IMR-90 (cell line): ENCODE results near the gene MMP24. TPM values are rescaled to one million over a fixed set of nuclear protein-coding genes. Genes with fewer than 3 reads are reported as not detected.

Source experiments
- ATAC-seq: fragments of 200-7000 bp; cut with Tn5 transposase; 2 replicates; pipeline ENCODE4 v1.9.1; 2020; ENCODE audit warnings: low read depth, mild to moderate bottlenecking, moderate library complexity
- BruUV-seq: library from RNA; stranded (reverse); fragments of 400-500 nt; replicated peaks from 2 replicates; lab custom pipeline; 2021; lab: Mats Ljungman, UMichigan
- CTCF ChIA-PET: fragments of 300-600 bp; formaldehyde crosslinking; extraction: SDS; loops from one replicate; lab custom pipeline; 2021; ENCODE audit warnings: antibody characterized with exemption; lab: Yijun Ruan, JAX
- POLR2A ChIA-PET: fragments of 300-600 bp; sonication (Branson Sonifier 250); formaldehyde crosslinking; loops from one replicate; lab custom pipeline; 2022; ENCODE audit warnings: antibody characterized with exemption; ENCODE audit not compliant: unreplicated experiment; lab: Charles Lee
- DNase-seq: peaks from one replicate; pipeline ENCODE4 v3.0.0; 2013
- H2AFZ ChIP-seq: replicated peaks from 2 replicates; pipeline ENCODE3; 2013; ENCODE audit warnings: low read length, mild to moderate bottlenecking; ENCODE audit not compliant: poor library complexity
- H2AK5ac ChIP-seq: 2 replicates; pipeline ENCODE4 v1.6.1; 2013; ENCODE audit warnings: low read depth, low read length, inconsistent platforms
- H2AK9ac ChIP-seq: replicated peaks from 2 replicates; pipeline ENCODE3; 2013; ENCODE audit warnings: mild to moderate bottlenecking, low read depth, low read length, moderate library complexity; ENCODE audit not compliant: poor library complexity
- H2BK120ac ChIP-seq: 2 replicates; pipeline ENCODE4 v1.6.1; 2013; ENCODE audit warnings: low read depth, low read length, inconsistent platforms
- H2BK15ac ChIP-seq: 3 replicates; pipeline ENCODE4 v1.6.1; 2013; ENCODE audit warnings: low read depth, low read length, inconsistent platforms
- H2BK20ac ChIP-seq: 2 replicates; pipeline ENCODE4 v1.6.1; 2013; ENCODE audit warnings: low read depth, mild to moderate bottlenecking, inconsistent platforms, low read length, moderate library complexity
- H2BK5ac ChIP-seq: 2 replicates; pipeline ENCODE4 v1.6.1; 2013; ENCODE audit warnings: mild to moderate bottlenecking, low read depth, low read length, inconsistent platforms; ENCODE audit not compliant: poor library complexity, severe bottlenecking
- H3K14ac ChIP-seq: replicated peaks from 2 replicates; pipeline ENCODE4 v1.6.1; 2013; ENCODE audit warnings: low read depth, low read length, inconsistent platforms
- H3K18ac ChIP-seq: 2 replicates; pipeline ENCODE4 v1.6.1; 2013; ENCODE audit warnings: low read depth, low read length, control low read depth
- H3K23ac ChIP-seq: 2 replicates; pipeline ENCODE4 v1.6.1; 2013; ENCODE audit warnings: low read depth, low read length, inconsistent platforms
- H3K27ac ChIP-seq: 2 replicates; pipeline ENCODE4 v1.5.1; 2013; ENCODE audit warnings: mild to moderate bottlenecking, control low read depth, low read length; ENCODE audit not compliant: insufficient read depth
- H3K27me3 ChIP-seq: 2 replicates; pipeline ENCODE4 v1.6.1; 2013; ENCODE audit warnings: low read length; ENCODE audit not compliant: control insufficient read depth, insufficient read depth
- H3K36me3 ChIP-seq: 2 replicates; pipeline ENCODE4 v1.6.1; 2013; ENCODE audit warnings: low read length, mixed read lengths; ENCODE audit not compliant: control insufficient read depth, insufficient read depth
- H3K4ac ChIP-seq: 2 replicates; pipeline ENCODE4 v1.6.1; 2013; ENCODE audit warnings: low read depth, low read length, inconsistent platforms
- H3K4me1 ChIP-seq: 2 replicates; pipeline ENCODE4 v1.6.1; 2013; ENCODE audit warnings: low read length, mixed read lengths; ENCODE audit not compliant: control insufficient read depth, insufficient read depth
- H3K4me2 ChIP-seq: 2 replicates; pipeline ENCODE4 v1.6.1; 2013; ENCODE audit warnings: low read depth, mild to moderate bottlenecking, control low read depth, low read length, moderate library complexity
- H3K4me3 ChIP-seq: 2 replicates; pipeline ENCODE4 v1.5.1; 2013; ENCODE audit warnings: low read depth, mild to moderate bottlenecking, control low read depth, low read length, moderate library complexity; ENCODE audit not compliant: insufficient read depth
- H3K56ac ChIP-seq: 2 replicates; pipeline ENCODE4 v1.6.1; 2013; ENCODE audit warnings: low read length, inconsistent platforms; ENCODE audit not compliant: insufficient read depth; ENCODE audit errors: extremely low read depth
- H3K79me1 ChIP-seq, 2 experiments: 2 replicates each; pipeline ENCODE4 v1.6.1; 2013; ENCODE audit warnings: low read length in 2 of 2, inconsistent platforms in 1 of 2, low read depth in 1 of 2
- H3K9ac ChIP-seq: 2 replicates; pipeline ENCODE4 v1.6.1; 2013; ENCODE audit warnings: low read depth, low read length, control low read depth
- H3K9me1 ChIP-seq: 2 replicates; pipeline ENCODE4 v1.6.1; 2013; ENCODE audit warnings: low read length, inconsistent platforms; ENCODE audit not compliant: insufficient read depth
- H3K9me3 ChIP-seq: 2 replicates; pipeline ENCODE4 v1.6.1; 2013; ENCODE audit warnings: low read length; ENCODE audit not compliant: control insufficient read depth, insufficient read depth
- H4K20me1 ChIP-seq: 2 replicates; pipeline ENCODE4 v1.6.1; 2013; ENCODE audit warnings: low read length, inconsistent platforms; ENCODE audit not compliant: insufficient read depth
- H4K5ac ChIP-seq: 2 replicates; pipeline ENCODE4 v1.6.1; 2013; ENCODE audit warnings: mild to moderate bottlenecking, low read depth, low read length, control low read depth
- H4K8ac ChIP-seq, 2 experiments: 2 replicates each; pipeline ENCODE4 v1.6.1; 2013; ENCODE audit warnings: low read depth in 2 of 2, low read length in 2 of 2, control low read depth in 1 of 2, inconsistent platforms in 1 of 2
- H4K91ac ChIP-seq: 2 replicates; pipeline ENCODE4 v1.6.1; 2013; ENCODE audit warnings: low read depth, low read length, inconsistent platforms; ENCODE audit not compliant: insufficient read depth
- CEBPB ChIP-seq: IDR thresholded peaks from 2 replicates; pipeline ENCODE4 v1.6.1; 2012; ENCODE audit warnings: low read depth, low read length, improper control_type of control experiment
- CHD1 ChIP-seq: IDR thresholded peaks from 2 replicates; pipeline ENCODE4 v1.6.1; 2012; ENCODE audit warnings: low read depth, low read length, improper control_type of control experiment
- FOS ChIP-seq: fragments of 150-350 bp; IDR thresholded peaks from 2 replicates; pipeline ENCODE4 v1.6.1; 2016; ENCODE audit warnings: low read depth, low read length
- MXI1 ChIP-seq: IDR thresholded peaks from 2 replicates; pipeline ENCODE4 v1.6.1; 2012; ENCODE audit warnings: low read depth, mild to moderate bottlenecking, low read length, moderate library complexity, borderline replicate concordance
- RAD21 ChIP-seq: IDR thresholded peaks from 2 replicates; pipeline ENCODE4 v1.6.1; 2012; ENCODE audit warnings: low read length, improper control_type of control experiment
- RCOR1 ChIP-seq: IDR thresholded peaks from 2 replicates; pipeline ENCODE4 v1.6.1; 2012; ENCODE audit warnings: mild to moderate bottlenecking, low read length, improper control_type of control experiment; ENCODE audit not compliant: insufficient replicate concordance
- WGBS, 2 experiments: methylation state at CpG; one replicate each; pipeline versions ENCODE4 v1.1.5 to v1.1.7; 2013; ENCODE audit warnings: missing lambda C conversion rate in 2 of 2; ENCODE audit not compliant: insufficient read length in 1 of 2; ENCODE audit errors: extremely low coverage in 2 of 2; 5-methylcytosine and 5-hydroxymethylcytosine counted together
- dilution Hi-C: fragments of 300-500 bp; cut with HindIII; formaldehyde crosslinking; loops from one replicate; pipeline ENCODE4 v1.14.3; 2018; ENCODE audit warnings: low sequenced_read_pairs; ENCODE audit not compliant: unreplicated experiment
- in situ Hi-C: fragments of 300-500 bp; cut with MboI; formaldehyde crosslinking; loops from 3 replicates; pipeline ENCODE4 v1.14.3; 2019; ENCODE audit warnings: low sequenced_read_pairs, inconsistent platforms, mixed read lengths
- intact Hi-C: fragments of 100-400 bp; cut with micrococcal nuclease; formaldehyde crosslinking; loops from 2 replicates; pipeline ENCODE4 v1.10.0; 2022
- polyA plus RNA-seq, 3 experiments: library from polyadenylated mRNA; depleted of rRNA; stranded (reverse); fragments of >200 nt; gene quantifications; 2 replicates each; pipeline ENCODE4 v1.2.3, GENCODE V29; 2012; ENCODE audit warnings: low replicate concordance in 1 of 3
- total RNA-seq: library from RNA; depleted of rRNA; stranded (reverse); fragments of >200 nt; gene quantifications from 2 replicates; pipeline ENCODE4 v1.2.3, GENCODE V29; 2012
- TF ChIP-seq, protein P1 (sequence below): fragments of 150-350 bp; IDR thresholded peaks from 2 replicates; pipeline ENCODE4 v1.6.1; 2016; ENCODE audit warnings: low read depth, mild to moderate bottlenecking, low read length, moderate library complexity, borderline replicate concordance
- TF ChIP-seq, protein P2 (sequence below): fragments of 150-350 bp; IDR thresholded peaks from 2 replicates; pipeline ENCODE4 v1.6.1; 2017; ENCODE audit warnings: mild to moderate bottlenecking, antibody characterized with exemption, low read length, low read depth

The MMP24 gene
- total and polyA plus RNA-seq, 2 of the 4 experiments (the other 2 are of a cell fraction), result 0.36 to 0.79 TPM

DNA sequence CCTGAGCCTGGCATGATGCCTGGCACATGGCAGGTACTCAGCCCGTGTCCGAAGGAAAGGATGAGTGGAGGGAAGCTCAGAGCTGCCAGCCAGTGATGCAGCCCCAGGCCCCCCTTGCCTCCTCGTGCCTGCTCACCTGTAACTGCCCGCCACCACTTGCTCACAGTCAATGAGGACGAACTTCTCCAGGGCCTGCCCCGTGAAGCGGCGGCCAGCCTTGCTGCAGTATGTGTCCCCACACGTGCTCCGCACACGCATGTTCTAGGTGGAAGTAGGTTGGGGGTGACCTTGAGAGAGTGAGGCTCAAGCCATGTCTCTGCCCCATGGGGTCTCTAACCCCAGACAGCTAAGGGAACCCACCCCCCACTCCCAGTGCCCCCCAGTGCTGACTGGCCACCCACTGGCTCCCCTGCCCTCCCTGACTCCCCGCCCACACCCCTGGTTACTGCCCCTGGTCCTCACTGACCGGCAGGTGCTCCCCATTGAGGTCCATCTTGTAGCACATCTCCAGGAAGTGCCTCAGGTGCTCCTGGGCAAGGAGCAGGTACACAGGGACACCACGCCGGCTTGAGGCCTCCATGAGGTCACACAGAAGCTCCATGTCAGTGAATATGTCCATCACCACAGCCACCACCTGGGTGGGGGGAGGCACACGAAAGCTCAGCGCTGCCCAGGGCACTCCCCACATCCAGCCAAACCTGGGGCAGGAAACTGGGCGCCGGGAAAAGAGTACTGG lies 62.0 kb downstream of the MMP24 start:
- dilution Hi-C loops, result no loop called here
- Histone ChIP-seq H3K4ac (no peak overlapping the region), H3K23ac (no peak overlapping the region), H2AK5ac (no peak overlapping the region), H3K56ac (no peak overlapping the region), H3K9ac (no peak overlapping the region), H3K18ac (no peak overlapping the region), H4K5ac (no peak overlapping the region), H2AFZ (peak overlapping the region; percentile 36), H2AK9ac (no peak overlapping the region), H2BK5ac (no peak overlapping the region), H3K27ac (no peak overlapping the region), H2BK20ac (no peak overlapping the region), H3K9me1 (peaks cover 9% of the 10 kb centered on the region), H3K79me1 (peaks cover 0 to 24% of the 10 kb centered on the region in 2 experiments; a peak in 3 of 4 replicates), H3K9me3 (no peaks in the 10 kb centered on the region), H3K36me3 (no peaks in the 10 kb centered on the region), H3K14ac (no peak overlapping the region), H3K4me3 (no peak overlapping the region), H3K27me3 (no peaks in the 10 kb centered on the region), H4K20me1 (0 out of 2 replicates have a peak, but pooled peaks cover under 1% of the 10 kb centered on the region), H4K8ac (no peak overlapping the region), H2BK15ac (no peak overlapping the region), H4K91ac (no peak overlapping the region), H3K4me1 (peaks cover 4% of the 10 kb centered on the region), H3K4me2 (no peak overlapping the region), H2BK120ac (no peak overlapping the region)
- intact Hi-C loops, result no loop called here
- no peak for TF ChIP-seq CEBPB
- TF ChIP-seq, protein P1, sequence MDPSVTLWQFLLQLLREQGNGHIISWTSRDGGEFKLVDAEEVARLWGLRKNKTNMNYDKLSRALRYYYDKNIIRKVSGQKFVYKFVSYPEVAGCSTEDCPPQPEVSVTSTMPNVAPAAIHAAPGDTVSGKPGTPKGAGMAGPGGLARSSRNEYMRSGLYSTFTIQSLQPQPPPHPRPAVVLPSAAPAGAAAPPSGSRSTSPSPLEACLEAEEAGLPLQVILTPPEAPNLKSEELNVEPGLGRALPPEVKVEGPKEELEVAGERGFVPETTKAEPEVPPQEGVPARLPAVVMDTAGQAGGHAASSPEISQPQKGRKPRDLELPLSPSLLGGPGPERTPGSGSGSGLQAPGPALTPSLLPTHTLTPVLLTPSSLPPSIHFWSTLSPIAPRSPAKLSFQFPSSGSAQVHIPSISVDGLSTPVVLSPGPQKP, result no peak
- no peak for TF ChIP-seq FOS
- no peak for TF ChIP-seq RAD21
- no peak for TF ChIP-seq CHD1
- no peak for TF ChIP-seq RCOR1
- no peak for TF ChIP-seq MXI1
- TF ChIP-seq, protein P2, sequence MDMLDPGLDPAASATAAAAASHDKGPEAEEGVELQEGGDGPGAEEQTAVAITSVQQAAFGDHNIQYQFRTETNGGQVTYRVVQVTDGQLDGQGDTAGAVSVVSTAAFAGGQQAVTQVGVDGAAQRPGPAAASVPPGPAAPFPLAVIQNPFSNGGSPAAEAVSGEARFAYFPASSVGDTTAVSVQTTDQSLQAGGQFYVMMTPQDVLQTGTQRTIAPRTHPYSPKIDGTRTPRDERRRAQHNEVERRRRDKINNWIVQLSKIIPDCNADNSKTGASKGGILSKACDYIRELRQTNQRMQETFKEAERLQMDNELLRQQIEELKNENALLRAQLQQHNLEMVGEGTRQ, result no peak
- WGBS, 2 experiments, result 91% methylated on average over 7 of the region's 19 CpGs; no CpG with 5 or more reads in 1 of the 2 experiments
- in situ Hi-C loops, result no loop called here
- DNase-seq (no peak), ATAC-seq (no peak)
- ChIA-PET CTCF (no interaction called here), POLR2A (no interaction called here)
- BruUV-seq, result no TSS peak
